RWPE2 (cell line): ENCODE results near the gene OR8S1.

Experiments
- ATAC-seq: fragments of 200-7000 bp; cut with Tn5 transposase; 3 replicates; pipeline ENCODE4 v1.9.1; 2021; ENCODE audit warnings: low read depth
- DNase-seq: peaks from one replicate; pipeline ENCODE4 v3.0.0-alpha.2; 2020; ENCODE audit warnings: low spot score
- H3K27ac ChIP-seq: fragments of 450-650 bp; 2 replicates; pipeline ENCODE4 v1.5.1; 2017; ENCODE audit warnings: mild to moderate bottlenecking; ENCODE audit not compliant: poor library complexity, severe bottlenecking
- H3K27me3 ChIP-seq: fragments of 250-450 bp; sonication (Bioruptor Pico); 2 replicates; pipeline ENCODE4 v1.5.1; 2021; ENCODE audit warnings: mild to moderate bottlenecking, moderate library complexity; ENCODE audit not compliant: insufficient read depth, poor library complexity, severe bottlenecking
- H3K36me3 ChIP-seq: fragments of 250-450 bp; sonication (Bioruptor Pico); 2 replicates; pipeline ENCODE4 v1.5.1; 2020; ENCODE audit warnings: low read depth, mild to moderate bottlenecking, moderate library complexity
- H3K4me1 ChIP-seq: fragments of 250-450 bp; sonication (Bioruptor Pico); 2 replicates; pipeline ENCODE4 v1.5.1; 2021; ENCODE audit warnings: mild to moderate bottlenecking, moderate library complexity; ENCODE audit not compliant: insufficient read depth, poor library complexity, severe bottlenecking
- H3K4me3 ChIP-seq: fragments of 250-450 bp; sonication (Bioruptor Pico); 2 replicates; pipeline ENCODE4 v1.5.1; 2021; ENCODE audit warnings: mild to moderate bottlenecking, moderate library complexity; ENCODE audit not compliant: severe bottlenecking
- H3K9me3 ChIP-seq: fragments of 250-450 bp; sonication (Bioruptor Pico); 2 replicates; pipeline ENCODE4 v1.5.1; 2021; ENCODE audit warnings: mild to moderate bottlenecking, moderate library complexity; ENCODE audit not compliant: severe bottlenecking
- TF ChIP-seq, protein P1 (sequence below): fragments of 450-650 bp; IDR thresholded peaks from one replicate; pipeline ENCODE4 v1.5.1; 2017; ENCODE audit warnings: mild to moderate bottlenecking, moderate library complexity; ENCODE audit not compliant: poor library complexity, severe bottlenecking

The OR8S1 gene

GRCh38 chr12:48525332-48525731 is at the start of gene OR8S1:
Gene OR8S1, plus strand, starts transcription at chr12:48525632. Its CDS starts 0 bp downstream, at chr12:48525632.
- no peak within 1 kb of the TSS for H3K4me3 ChIP-seq
- H3K9me3 ChIP-seq = no peaks in the 10 kb centered on the region
- H3K4me1 ChIP-seq = no peaks in the 10 kb centered on the region
- H3K36me3 ChIP-seq = no peaks in the 10 kb centered on the region
- H3K27me3 ChIP-seq = no peaks in the 10 kb centered on the region
- H3K27ac ChIP-seq = no peak within 1 kb of the TSS
- ATAC-seq (no peak), DNase-seq (no peak)
- TF ChIP-seq, protein P1, sequence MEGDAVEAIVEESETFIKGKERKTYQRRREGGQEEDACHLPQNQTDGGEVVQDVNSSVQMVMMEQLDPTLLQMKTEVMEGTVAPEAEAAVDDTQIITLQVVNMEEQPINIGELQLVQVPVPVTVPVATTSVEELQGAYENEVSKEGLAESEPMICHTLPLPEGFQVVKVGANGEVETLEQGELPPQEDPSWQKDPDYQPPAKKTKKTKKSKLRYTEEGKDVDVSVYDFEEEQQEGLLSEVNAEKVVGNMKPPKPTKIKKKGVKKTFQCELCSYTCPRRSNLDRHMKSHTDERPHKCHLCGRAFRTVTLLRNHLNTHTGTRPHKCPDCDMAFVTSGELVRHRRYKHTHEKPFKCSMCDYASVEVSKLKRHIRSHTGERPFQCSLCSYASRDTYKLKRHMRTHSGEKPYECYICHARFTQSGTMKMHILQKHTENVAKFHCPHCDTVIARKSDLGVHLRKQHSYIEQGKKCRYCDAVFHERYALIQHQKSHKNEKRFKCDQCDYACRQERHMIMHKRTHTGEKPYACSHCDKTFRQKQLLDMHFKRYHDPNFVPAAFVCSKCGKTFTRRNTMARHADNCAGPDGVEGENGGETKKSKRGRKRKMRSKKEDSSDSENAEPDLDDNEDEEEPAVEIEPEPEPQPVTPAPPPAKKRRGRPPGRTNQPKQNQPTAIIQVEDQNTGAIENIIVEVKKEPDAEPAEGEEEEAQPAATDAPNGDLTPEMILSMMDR = no peak

DNA sequence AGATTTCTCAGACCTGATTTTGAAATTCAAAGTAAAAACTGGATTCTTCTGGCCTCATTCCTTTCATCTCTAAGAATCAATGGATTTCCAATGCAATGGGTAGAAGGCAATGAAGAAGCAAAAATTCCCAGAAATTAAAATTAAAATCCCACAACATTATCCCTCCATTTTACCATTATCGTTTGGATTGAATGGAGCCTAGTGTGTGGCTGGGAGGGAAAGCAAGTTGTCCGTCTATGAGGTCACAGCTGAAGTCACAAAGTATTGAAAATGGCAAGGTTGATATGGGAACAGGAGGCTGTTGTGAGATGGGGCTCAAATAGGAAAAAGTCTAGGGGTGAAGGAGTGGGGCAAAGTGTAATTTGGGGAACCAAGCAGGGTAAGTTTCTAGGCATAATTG is 43.2 kb upstream of the OR8S1 start, which contains the start of gene C12orf54:
TSS of gene C12orf54 (plus strand) at position 301 of the 400 bp plus-strand sequence. CDS start 799 bp downstream, outside the sequence.
- H3K9me3 ChIP-seq = no peaks in the 10 kb centered on the region
- H3K4me1 ChIP-seq = peaks cover 9% of the 10 kb centered on the region
- DNase-seq = no peak
- no peaks in the 10 kb centered on the region for H3K27me3 ChIP-seq
- H3K27ac ChIP-seq = no peak within 1 kb of the TSS
- no peak for ATAC-seq
- no peak within 1 kb of the TSS for H3K4me3 ChIP-seq
- TF ChIP-seq, protein P1 = no peak
- H3K36me3 ChIP-seq = no peaks in the 10 kb centered on the region

DNA sequence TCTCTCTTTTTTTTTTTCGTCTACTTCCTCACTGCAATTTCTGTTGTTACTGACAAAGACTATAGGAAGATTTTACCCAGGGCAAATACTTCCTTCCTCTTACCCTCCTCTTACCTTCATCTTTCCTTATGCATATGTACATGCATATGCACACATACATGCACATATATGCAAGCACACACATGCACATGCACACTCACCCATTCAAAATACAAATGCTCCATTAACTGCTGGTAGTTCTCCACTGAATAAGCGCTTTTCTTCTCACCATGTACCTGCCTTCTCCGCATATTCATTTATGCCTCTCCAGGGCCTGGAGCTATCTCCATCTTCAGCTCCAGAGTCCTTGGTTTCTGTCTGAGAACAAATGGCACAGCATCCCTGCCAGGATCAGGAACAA is 42.5 kb upstream of the OR8S1 start:
- no peaks in the 10 kb centered on the region for H3K9me3 ChIP-seq
- peaks cover 13% of the 10 kb centered on the region for H3K4me1 ChIP-seq
- ATAC-seq (no peak), DNase-seq (no peak)
- no peak overlapping the region for H3K4me3 ChIP-seq
- no peaks in the 10 kb centered on the region for H3K27me3 ChIP-seq
- H3K36me3 ChIP-seq = no peaks in the 10 kb centered on the region
- TF ChIP-seq, protein P1 = no peak
- no peak overlapping the region for H3K27ac ChIP-seq

- ATAC-seq = no peak
- Histone ChIP-seq H3K27me3 (no peaks in the 10 kb centered on the region), H3K4me1 (peaks cover 28% of the 10 kb centered on the region), H3K36me3 (no peaks in the 10 kb centered on the region), H3K9me3 (no peaks in the 10 kb centered on the region), H3K4me3 (no peak overlapping the region), H3K27ac (no peak overlapping the region)
- TF ChIP-seq, protein P1 = no peak
- no peak for DNase-seq
These were observed 39.2 kb upstream of the OR8S1 start for GRCh38 chr12:48486261-48486660.

GRCh38 chr12:48486679-48487078 is 38.8 kb upstream of the OR8S1 start:
- DNase-seq (no peak), ATAC-seq (0 out of 3 replicates have a peak, but pooled peaks have one; percentile 8)
- no peak overlapping the region for H3K27ac ChIP-seq
- H3K4me1 ChIP-seq = peaks cover 28% of the 10 kb centered on the region
- H3K4me3 ChIP-seq = no peak overlapping the region
- no peaks in the 10 kb centered on the region for H3K36me3 ChIP-seq
- no peaks in the 10 kb centered on the region for H3K27me3 ChIP-seq
- no peaks in the 10 kb centered on the region for H3K9me3 ChIP-seq
- TF ChIP-seq, protein P1 = no peak
